WERI-Rb-1 (cell line): ENCODE measurements around the gene SP2.

Experiments
- DNase-seq: peaks from one replicate; pipeline ENCODE4 v3.0.0-alpha.2; 2020
- H3K27ac ChIP-seq: fragments of 250-450 bp; sonication (Bioruptor Pico); 2 replicates; pipeline ENCODE4 v1.5.1; 2020; ENCODE audit warnings: mild to moderate bottlenecking, moderate library complexity
- H3K27me3 ChIP-seq: fragments of 250-450 bp; sonication (Bioruptor Pico); 2 replicates; pipeline ENCODE4 v1.5.1; 2021; ENCODE audit warnings: mild to moderate bottlenecking, low read depth, moderate library complexity; ENCODE audit not compliant: insufficient read depth, severe bottlenecking
- H3K36me3 ChIP-seq: fragments of 250-450 bp; sonication (Bioruptor Pico); 2 replicates; pipeline ENCODE4 v1.5.1; 2020; ENCODE audit warnings: mild to moderate bottlenecking, moderate library complexity
- H3K4me3 ChIP-seq: 2 replicates; pipeline ENCODE4 v1.5.1; 2011; ENCODE audit warnings: low read depth, mild to moderate bottlenecking, control low read depth, low read length
- H3K9me3 ChIP-seq: fragments of 250-450 bp; sonication (Bioruptor Pico); 2 replicates; pipeline ENCODE4 v1.5.1; 2021; ENCODE audit warnings: mild to moderate bottlenecking, moderate library complexity; ENCODE audit not compliant: severe bottlenecking
- TF ChIP-seq, protein P1 (sequence below): IDR thresholded peaks from 2 replicates; pipeline ENCODE4 v1.5.1; 2011; ENCODE audit warnings: low read depth, mild to moderate bottlenecking, control low read depth, inconsistent platforms, low read length

SP2 gene

DNA sequence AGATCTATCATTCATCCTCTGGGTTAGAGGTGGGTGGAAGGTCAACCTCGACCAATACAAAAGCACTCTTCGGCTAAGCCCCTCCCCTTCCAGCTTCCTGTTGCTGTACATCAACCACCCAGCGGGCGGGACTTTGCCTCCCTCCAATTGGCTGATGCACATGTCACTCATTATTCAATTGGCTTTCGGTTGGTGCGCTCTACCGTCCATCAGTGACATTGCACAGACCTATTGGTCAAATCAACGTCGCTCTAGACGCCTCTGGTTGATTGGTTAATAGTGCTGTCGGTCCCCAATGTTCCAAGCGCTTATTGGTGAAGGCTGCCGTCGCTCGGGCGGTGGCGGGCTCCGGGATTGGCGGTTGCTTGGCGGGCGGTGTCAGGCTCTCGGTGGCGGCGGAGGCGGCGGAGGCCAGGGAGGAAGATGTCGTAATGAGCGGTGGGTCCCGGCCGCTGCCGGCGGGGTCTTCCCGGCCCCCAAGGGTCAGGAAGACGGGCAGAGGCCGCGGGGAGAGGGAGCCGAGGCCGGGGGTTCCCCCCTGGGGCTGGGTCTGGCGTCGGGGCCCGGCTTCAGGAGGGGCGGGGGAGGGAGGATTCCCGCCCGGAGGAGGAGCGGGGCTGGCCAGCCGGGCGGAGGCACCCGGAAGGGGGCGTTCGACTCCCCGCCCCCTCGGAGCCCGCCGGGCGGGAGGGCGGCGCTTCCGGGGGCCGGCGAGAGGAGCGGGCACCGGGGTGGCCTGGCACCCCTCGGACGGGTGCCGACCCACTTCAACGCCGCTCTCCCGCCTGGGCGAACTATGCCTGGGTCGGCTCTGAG lies at the start of gene SP2:
Gene SP2, plus strand, starts transcription at position 381 of the 816 bp plus-strand sequence. Its CDS starts 51 bp downstream, at position 432.
- TF ChIP-seq, protein P1, sequence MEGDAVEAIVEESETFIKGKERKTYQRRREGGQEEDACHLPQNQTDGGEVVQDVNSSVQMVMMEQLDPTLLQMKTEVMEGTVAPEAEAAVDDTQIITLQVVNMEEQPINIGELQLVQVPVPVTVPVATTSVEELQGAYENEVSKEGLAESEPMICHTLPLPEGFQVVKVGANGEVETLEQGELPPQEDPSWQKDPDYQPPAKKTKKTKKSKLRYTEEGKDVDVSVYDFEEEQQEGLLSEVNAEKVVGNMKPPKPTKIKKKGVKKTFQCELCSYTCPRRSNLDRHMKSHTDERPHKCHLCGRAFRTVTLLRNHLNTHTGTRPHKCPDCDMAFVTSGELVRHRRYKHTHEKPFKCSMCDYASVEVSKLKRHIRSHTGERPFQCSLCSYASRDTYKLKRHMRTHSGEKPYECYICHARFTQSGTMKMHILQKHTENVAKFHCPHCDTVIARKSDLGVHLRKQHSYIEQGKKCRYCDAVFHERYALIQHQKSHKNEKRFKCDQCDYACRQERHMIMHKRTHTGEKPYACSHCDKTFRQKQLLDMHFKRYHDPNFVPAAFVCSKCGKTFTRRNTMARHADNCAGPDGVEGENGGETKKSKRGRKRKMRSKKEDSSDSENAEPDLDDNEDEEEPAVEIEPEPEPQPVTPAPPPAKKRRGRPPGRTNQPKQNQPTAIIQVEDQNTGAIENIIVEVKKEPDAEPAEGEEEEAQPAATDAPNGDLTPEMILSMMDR, result no peak
- Histone ChIP-seq H3K4me3 (peak within 1 kb of the TSS; percentile 99), H3K36me3 (peaks cover 15% of the 10 kb centered on the region), H3K27ac (peak within 1 kb of the TSS; percentile 100), H3K27me3 (no peaks in the 10 kb centered on the region), H3K9me3 (no peaks in the 10 kb centered on the region)
- peak; percentile 100 for DNase-seq

DNA sequence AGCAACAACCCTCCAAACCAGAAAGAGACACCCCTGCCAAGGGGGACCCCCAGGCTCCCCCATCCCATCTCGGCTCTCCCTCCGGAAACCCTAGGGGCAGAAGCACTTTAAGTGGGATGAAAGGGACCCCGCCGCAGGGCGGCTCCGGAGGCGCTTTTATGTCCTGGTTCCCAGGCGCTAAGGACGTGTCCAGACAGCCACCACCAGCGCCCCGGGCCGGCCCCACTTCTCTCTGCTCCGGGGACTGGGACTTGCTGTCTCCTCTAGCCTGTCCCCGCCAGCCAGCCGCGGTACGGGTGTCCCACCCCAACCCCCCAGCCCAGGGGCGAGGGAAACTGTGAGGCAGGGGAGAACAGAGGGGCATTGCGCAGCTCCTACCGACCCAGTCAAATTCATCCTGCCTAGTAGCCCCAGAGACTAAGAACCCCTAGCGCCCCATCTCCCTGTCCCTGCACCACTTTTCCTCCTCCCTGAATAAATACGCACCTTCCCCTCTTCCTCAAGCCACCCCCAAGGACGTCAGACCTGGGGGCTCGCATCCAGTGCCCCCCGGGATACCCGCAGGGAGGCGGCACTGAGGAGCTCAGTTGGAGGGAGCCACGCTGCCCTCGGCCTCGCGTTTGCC lies 49.2 kb upstream of the SP2 start:
- DNase-seq, result no peak
- Histone ChIP-seq H3K36me3 (peaks cover 17% of the 10 kb centered on the region), H3K27ac (no peak overlapping the region), H3K9me3 (no peaks in the 10 kb centered on the region), H3K27me3 (no peaks in the 10 kb centered on the region), H3K4me3 (no peak overlapping the region)
- TF ChIP-seq, protein P1, result no peak

DNA sequence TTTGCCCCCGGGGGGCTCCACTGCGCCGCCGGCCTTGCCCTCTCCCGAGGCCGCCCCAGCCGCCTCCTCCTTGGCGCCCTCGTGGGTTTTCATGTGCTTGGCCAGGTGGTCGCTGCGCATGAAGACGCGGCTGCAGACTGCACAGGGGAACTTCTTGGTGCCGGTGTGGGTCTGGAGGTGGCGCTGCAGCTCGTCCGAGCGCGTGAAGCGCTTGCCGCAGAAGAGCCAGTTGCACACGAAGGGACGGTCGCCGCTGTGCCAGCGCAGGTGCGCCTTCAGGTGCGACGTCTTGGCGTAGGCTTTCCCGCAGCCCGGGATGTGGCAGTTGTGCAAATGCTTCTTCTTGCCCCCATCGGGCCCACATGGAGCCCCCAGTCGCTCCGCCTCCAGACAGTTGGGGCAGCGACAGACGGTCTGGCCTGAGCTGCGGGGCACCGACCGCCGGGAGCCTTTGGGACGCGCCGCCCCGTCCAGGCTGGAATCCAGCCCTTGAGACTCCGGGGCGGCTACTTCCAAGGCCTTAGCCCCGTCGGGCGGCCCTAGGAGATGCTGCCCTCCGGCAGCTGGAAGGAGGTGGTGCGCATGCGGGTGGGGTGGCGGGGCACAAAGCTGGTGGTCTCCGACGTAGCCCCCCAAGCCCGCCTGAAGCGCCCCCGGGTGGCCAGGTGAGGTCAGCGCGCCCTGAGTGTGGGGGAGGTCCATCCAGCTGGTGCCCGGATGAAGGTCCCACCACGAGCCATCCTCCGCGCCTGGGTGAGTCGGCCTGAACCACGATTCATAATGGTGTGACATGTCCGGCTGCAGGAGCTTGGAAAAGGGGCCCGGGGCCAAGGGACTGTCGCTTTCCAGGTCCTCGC lies 48.5 kb upstream of the SP2 start:
- no peak overlapping the region for H3K27ac ChIP-seq
- no peak for DNase-seq
- H3K27me3 ChIP-seq, result no peaks in the 10 kb centered on the region
- TF ChIP-seq, protein P1, result peak; percentile 73
- no peak overlapping the region for H3K4me3 ChIP-seq
- no peaks in the 10 kb centered on the region for H3K9me3 ChIP-seq
- peaks cover 17% of the 10 kb centered on the region for H3K36me3 ChIP-seq

DNA sequence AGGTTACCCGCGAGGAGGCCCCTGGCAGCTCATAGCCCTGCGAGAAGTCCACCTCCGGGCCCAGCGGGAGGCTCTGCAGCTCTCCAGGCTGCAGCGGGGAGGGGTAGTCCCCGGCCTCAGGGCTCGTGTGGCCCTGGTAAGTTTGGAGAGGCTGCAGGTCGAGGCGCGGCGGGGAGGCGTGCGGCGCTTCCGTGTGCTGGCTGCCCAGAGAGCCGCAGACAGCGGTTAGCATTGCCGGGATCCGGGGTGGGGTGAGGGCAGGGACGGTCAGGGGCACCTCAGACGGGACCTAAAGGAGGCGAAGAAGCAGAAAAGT lies 47.9 kb upstream of the SP2 start:
- Histone ChIP-seq H3K27ac (no peak overlapping the region), H3K27me3 (no peaks in the 10 kb centered on the region), H3K4me3 (no peak overlapping the region), H3K9me3 (no peaks in the 10 kb centered on the region), H3K36me3 (peaks cover 17% of the 10 kb centered on the region)
- no peak for DNase-seq
- TF ChIP-seq, protein P1, result no peak

DNA sequence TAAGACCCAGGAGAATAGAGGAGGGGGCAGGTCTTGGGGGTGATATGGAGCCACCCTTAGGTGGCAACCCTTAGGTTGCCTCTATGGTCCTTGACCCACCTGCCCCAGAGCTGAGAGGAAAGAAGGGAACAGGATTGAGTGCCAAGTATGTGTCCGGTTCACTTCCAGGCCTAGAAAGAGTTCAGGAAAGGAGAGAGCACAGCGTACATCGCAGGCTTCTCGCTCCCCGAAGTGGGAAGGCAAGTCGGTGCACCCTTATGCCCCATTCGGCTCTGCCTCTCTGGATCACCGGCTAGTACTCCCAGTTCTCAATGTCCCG lies 45.7 kb upstream of the SP2 start:
- TF ChIP-seq, protein P1, result no peak
- Histone ChIP-seq H3K9me3 (no peaks in the 10 kb centered on the region), H3K27me3 (no peaks in the 10 kb centered on the region), H3K4me3 (peak overlapping the region; percentile 75), H3K27ac (peak overlapping the region; percentile 70), H3K36me3 (peaks cover 17% of the 10 kb centered on the region)
- no peak for DNase-seq
